ENCODE data around the gene SLC30A3.

The SLC30A3 gene

GRCh38 chr2:27233341-27233740 is 29.5 kb downstream of the SLC30A3 start:
- no peak for DNase-seq (ENCODE audit: low spot score)

- DNase-seq (ENCODE audit: low spot score), result no peak
These were observed 30.9 kb downstream of the SLC30A3 start for GRCh38 chr2:27231921-27232320.

GRCh38 chr2:27227501-27227900 is 35.3 kb downstream of the SLC30A3 start:
- DNase-seq (ENCODE audit: low spot score), result no peak

GRCh38 chr2:27225526-27225925 is 37.3 kb downstream of the SLC30A3 start:
- no peak for DNase-seq (ENCODE audit: low spot score)

GRCh38 chr2:27223416-27223815 is 39.4 kb downstream of the SLC30A3 start:
- DNase-seq (ENCODE audit: low spot score), result no peak

- DNase-seq (ENCODE audit: low spot score), result no peak
These were observed 40.4 kb downstream of the SLC30A3 start for GRCh38 chr2:27222407-27222806.

- DNase-seq (ENCODE audit: low spot score), result no peak
These were observed 41.7 kb downstream of the SLC30A3 start for GRCh38 chr2:27221166-27221565.

GRCh38 chr2:27220091-27220490 is 42.8 kb downstream of the SLC30A3 start:
- DNase-seq (ENCODE audit: low spot score), result no peak

GRCh38 chr2:27219091-27219490 is 43.8 kb downstream of the SLC30A3 start:
- DNase-seq (ENCODE audit: low spot score), result no peak

- DNase-seq (ENCODE audit: low spot score), result no peak
These were observed 44.2 kb downstream of the SLC30A3 start for GRCh38 chr2:27218614-27219013.

GRCh38 chr2:27217173-27218121 is 45.4 kb downstream of the SLC30A3 start, which contains the start of gene CAD:
CAD (plus strand) TSS chr2:27217369; CDS start chr2:27217552, 183 bp downstream.
- peak; percentile 84 for DNase-seq (ENCODE audit: low spot score)

- DNase-seq (ENCODE audit: low spot score), result no peak
These were observed 46.3 kb downstream of the SLC30A3 start for GRCh38 chr2:27216416-27217137.

GRCh38 chr2:27214941-27215340 is 47.9 kb downstream of the SLC30A3 start:
- no peak for DNase-seq (ENCODE audit: low spot score)

GRCh38 chr2:27212626-27213471 is 50.0 kb downstream of the SLC30A3 start:
- peak; percentile 53 for DNase-seq (ENCODE audit: low spot score)

- DNase-seq (ENCODE audit: low spot score), result peak; percentile 90
These were observed 50.8 kb downstream of the SLC30A3 start, which contains the start of the genes ATRAID and SLC5A6 for GRCh38 chr2:27211943-27212625. ATRAID (plus strand) TSS chr2:27212041; CDS start chr2:27212369, 328 bp downstream. SLC5A6 (minus strand) TSS chr2:27212268; CDS start chr2:27207650, 4,618 bp downstream.

- no peak for DNase-seq (ENCODE audit: low spot score)
These were observed 51.5 kb downstream of the SLC30A3 start for GRCh38 chr2:27211241-27211942.

GRCh38 chr2:27209621-27210401 is 53.0 kb downstream of the SLC30A3 start:
- no peak for DNase-seq (ENCODE audit: low spot score)

- DNase-seq (ENCODE audit: low spot score), result no peak
These were observed 54.3 kb downstream of the SLC30A3 start for GRCh38 chr2:27208486-27209050.

GRCh38 chr2:27206346-27206745 is 56.5 kb downstream of the SLC30A3 start:
- DNase-seq (ENCODE audit: low spot score), result no peak

All from kidney tubule cell (primary cell).